NCI-H1092 (cell line): ENCODE measurements around the gene DDX6.

Source experiments
- DNase-seq: peaks from one replicate; lab custom pipeline; 2025; lab: John Stamatoyannopoulos, UW

Gene DDX6

DNA sequence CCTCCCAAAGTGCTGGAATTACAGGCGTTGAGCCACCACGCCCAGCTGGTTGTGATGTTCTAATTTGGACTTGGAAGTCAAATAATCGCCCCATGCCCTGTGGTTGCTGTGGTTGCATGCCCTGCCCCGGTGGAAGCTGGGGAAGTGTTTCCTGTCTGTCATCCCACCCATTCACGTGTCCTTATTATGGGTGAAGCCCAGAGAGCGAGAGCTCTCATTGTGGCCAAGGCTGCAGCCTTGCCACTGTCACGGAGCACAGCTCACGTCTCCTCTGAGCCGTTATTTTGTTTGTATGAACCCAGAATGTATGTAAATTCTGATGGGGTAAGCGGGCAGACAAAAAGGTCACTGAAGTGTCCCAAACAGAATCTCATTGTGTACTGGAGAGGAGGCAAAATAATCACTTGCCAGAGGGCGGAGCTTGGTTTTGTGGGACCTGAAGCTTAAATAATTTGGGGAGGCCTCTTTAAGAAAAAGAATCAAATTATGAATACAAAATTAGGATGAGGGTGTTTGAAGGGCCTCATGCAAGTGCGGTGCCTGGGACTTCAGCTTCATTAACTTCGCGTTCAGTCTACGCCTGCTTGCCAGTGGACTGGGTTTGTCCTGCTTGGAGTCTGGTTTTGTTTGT lies 85.7 kb downstream of the DDX6 start:
- no peak for DNase-seq

DNA sequence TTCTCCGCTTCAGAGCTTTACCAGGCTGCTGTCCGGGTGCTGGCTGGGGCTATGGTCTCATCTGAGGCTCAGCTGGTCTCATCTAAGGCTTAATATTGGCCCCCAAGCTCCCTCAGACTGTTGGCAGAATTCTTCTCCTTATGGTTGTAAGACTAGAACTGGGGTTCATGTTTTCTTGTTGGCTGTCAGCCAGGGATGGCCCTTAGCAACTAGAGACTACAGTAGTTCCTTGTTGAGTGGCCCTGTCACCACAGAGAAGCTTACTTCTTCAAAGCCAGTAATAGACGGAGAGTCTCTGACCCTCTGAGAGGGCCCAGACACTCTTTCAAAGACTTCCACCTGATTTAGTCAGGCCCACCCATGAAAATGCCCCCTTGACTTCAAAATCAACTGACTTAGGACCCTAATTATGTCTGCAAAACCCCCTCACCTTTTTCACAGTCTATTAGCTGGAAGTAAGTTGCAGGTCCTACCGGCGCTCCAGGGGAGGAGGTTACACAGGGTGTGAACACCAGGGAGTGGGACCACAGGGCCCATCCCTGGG lies 87.3 kb downstream of the DDX6 start:
- no peak for DNase-seq

DNA sequence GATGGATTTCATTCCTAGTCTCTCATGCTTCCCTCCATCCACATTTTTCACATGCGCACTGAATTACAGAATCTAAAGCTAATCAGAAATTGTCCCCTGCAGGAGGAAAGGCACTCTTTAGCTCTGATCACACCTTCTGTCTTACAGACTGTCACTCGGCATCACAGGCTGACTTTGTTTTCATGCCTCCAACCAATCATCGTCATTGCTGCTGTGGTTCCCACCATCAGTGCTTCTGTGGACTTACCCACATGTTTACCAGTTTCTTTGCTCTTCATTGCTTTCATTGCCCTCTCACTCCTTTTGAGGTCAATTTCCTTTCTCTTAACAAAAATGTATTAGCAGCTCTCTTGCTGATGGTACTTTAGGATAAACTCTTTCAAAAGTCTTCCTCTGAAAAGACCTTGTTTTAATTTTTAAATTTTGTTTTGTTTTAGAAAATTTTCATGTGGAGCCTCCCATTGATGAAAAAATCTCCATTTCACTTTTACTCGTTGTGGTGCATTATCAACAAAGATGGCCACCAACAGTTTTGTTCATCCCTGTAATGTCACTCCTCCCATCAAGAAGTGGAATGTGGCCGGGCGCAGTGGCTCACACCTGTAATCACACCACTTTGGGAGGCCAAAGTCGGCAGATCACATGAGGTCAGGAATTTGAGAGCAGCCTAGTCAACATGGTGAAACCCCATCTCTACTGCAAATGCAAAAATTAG lies 91.3 kb downstream of the DDX6 start:
- DNase-seq = no peak
